RWPE2 (cell line): ENCODE results near the gene RCL1.
"Not testable (repeated sequence)": the region's sequence is repeated elsewhere in the genome, so short reads cannot be mapped to it uniquely, and the experiment has no call there.

Experiments
- ATAC-seq: fragments of 200-7000 bp; cut with Tn5 transposase; 3 replicates; pipeline ENCODE4 v1.9.1; 2021; ENCODE audit warnings: low read depth
- DNase-seq: peaks from one replicate; pipeline ENCODE4 v3.0.0-alpha.2; 2020; ENCODE audit warnings: low spot score
- H3K27ac ChIP-seq: fragments of 450-650 bp; 2 replicates; pipeline ENCODE4 v1.5.1; 2017; ENCODE audit warnings: mild to moderate bottlenecking; ENCODE audit not compliant: poor library complexity, severe bottlenecking
- H3K27me3 ChIP-seq: fragments of 250-450 bp; sonication (Bioruptor Pico); 2 replicates; pipeline ENCODE4 v1.5.1; 2021; ENCODE audit warnings: mild to moderate bottlenecking, moderate library complexity; ENCODE audit not compliant: insufficient read depth, poor library complexity, severe bottlenecking
- H3K36me3 ChIP-seq: fragments of 250-450 bp; sonication (Bioruptor Pico); 2 replicates; pipeline ENCODE4 v1.5.1; 2020; ENCODE audit warnings: low read depth, mild to moderate bottlenecking, moderate library complexity
- H3K4me1 ChIP-seq: fragments of 250-450 bp; sonication (Bioruptor Pico); 2 replicates; pipeline ENCODE4 v1.5.1; 2021; ENCODE audit warnings: mild to moderate bottlenecking, moderate library complexity; ENCODE audit not compliant: insufficient read depth, poor library complexity, severe bottlenecking
- H3K4me3 ChIP-seq: fragments of 250-450 bp; sonication (Bioruptor Pico); 2 replicates; pipeline ENCODE4 v1.5.1; 2021; ENCODE audit warnings: mild to moderate bottlenecking, moderate library complexity; ENCODE audit not compliant: severe bottlenecking
- H3K9me3 ChIP-seq: fragments of 250-450 bp; sonication (Bioruptor Pico); 2 replicates; pipeline ENCODE4 v1.5.1; 2021; ENCODE audit warnings: mild to moderate bottlenecking, moderate library complexity; ENCODE audit not compliant: severe bottlenecking
- TF ChIP-seq, protein P1 (sequence below): fragments of 450-650 bp; IDR thresholded peaks from one replicate; pipeline ENCODE4 v1.5.1; 2017; ENCODE audit warnings: mild to moderate bottlenecking, moderate library complexity; ENCODE audit not compliant: poor library complexity, severe bottlenecking

RCL1 gene

DNA sequence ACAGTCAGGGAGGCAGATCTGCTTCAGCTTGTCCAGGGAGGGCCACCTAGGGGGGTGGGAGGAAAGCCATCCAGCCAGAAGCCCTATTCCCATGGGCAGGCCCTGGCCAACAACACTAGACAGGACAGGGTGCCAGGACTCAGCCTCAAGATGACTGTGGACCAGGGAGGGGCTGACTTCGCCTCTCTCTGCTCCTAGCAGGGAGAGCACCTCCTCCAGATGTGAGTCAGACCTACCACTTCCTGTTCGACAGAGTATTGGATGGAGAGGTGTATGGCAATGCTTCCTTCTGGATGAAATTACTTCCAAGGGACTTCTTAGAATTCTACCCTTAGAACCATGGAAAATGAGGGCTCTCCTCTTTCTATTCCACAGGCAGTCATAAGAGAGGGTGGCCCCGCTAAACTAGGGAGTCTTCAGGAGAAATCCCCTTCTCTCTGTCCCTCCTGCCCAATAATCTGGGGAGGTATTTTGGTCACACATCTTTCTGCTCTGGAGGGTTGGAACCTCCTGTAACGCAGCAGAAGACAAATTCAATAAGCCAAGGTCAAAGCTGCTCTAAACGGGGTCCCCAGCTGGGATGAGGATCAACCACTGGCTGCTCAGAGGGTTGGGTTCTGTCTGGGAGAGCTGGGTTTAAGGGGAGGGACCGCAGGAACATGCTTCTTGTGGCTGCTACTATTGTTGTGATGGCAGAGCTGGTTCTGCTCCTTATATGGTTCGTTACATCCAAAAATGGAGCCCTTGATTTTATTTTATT lies 23.2 kb upstream of the RCL1 start:
- H3K4me1 ChIP-seq = no peaks in the 10 kb centered on the region
- peak; percentile 94 for ATAC-seq
- no peak overlapping the region for H3K4me3 ChIP-seq
- no peak overlapping the region for H3K27ac ChIP-seq
- TF ChIP-seq, protein P1, sequence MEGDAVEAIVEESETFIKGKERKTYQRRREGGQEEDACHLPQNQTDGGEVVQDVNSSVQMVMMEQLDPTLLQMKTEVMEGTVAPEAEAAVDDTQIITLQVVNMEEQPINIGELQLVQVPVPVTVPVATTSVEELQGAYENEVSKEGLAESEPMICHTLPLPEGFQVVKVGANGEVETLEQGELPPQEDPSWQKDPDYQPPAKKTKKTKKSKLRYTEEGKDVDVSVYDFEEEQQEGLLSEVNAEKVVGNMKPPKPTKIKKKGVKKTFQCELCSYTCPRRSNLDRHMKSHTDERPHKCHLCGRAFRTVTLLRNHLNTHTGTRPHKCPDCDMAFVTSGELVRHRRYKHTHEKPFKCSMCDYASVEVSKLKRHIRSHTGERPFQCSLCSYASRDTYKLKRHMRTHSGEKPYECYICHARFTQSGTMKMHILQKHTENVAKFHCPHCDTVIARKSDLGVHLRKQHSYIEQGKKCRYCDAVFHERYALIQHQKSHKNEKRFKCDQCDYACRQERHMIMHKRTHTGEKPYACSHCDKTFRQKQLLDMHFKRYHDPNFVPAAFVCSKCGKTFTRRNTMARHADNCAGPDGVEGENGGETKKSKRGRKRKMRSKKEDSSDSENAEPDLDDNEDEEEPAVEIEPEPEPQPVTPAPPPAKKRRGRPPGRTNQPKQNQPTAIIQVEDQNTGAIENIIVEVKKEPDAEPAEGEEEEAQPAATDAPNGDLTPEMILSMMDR = no peak
- no peak for DNase-seq
- H3K27me3 ChIP-seq = no peaks in the 10 kb centered on the region
- H3K36me3 ChIP-seq = no peaks in the 10 kb centered on the region
- H3K9me3 ChIP-seq = no peaks in the 10 kb centered on the region

DNA sequence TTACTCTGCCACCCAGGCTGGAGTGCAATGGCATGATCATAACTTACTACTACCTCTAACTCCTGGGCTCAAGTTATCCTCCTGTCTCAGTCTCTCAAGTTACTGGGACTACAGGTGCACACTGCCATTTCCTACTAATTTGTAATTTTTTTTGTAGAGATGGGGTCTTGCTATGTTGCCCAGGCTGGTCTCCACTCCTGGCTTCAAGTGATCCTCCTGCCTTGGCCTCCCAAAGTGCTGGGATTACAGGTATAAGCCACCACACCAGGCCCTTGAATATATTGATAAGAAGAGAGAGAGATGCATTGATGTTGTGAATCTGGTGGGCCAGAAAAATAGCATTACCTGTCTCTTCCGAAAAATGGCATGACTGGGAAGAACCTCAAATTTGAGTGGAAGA lies 21.0 kb upstream of the RCL1 start:
- TF ChIP-seq, protein P1 = no peak
- DNase-seq (no peak), ATAC-seq (no peak)
- Histone ChIP-seq H3K27ac (no peak overlapping the region), H3K4me1 (no peaks in the 10 kb centered on the region), H3K4me3 (no peak overlapping the region), H3K36me3 (no peaks in the 10 kb centered on the region), H3K9me3 (no peaks in the 10 kb centered on the region), H3K27me3 (no peaks in the 10 kb centered on the region)

DNA sequence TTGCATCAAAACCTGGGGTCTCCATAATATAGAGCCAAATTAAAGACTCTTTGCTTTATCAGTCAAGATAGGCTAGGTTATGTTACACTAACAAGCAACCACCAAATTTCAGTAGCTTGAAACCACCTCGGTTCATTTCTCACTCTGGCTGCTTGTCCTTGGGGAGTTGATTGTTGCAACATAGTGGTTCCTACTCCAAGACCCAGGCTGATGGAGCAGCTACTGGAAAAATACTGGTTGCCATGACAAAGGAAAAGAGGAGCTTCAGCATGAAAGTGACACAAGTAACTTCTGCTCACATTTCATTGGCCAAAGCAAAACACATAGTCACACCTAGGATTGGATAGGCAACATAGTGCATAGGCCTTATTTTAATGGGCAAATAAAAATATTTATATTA lies 18.5 kb upstream of the RCL1 start:
- Histone ChIP-seq H3K27me3 (no peaks in the 10 kb centered on the region), H3K27ac (no peak overlapping the region), H3K9me3 (no peaks in the 10 kb centered on the region), H3K4me1 (no peaks in the 10 kb centered on the region), H3K36me3 (no peaks in the 10 kb centered on the region), H3K4me3 (no peak overlapping the region)
- DNase-seq (no peak), ATAC-seq (no peak)
- TF ChIP-seq, protein P1 = no peak

DNA sequence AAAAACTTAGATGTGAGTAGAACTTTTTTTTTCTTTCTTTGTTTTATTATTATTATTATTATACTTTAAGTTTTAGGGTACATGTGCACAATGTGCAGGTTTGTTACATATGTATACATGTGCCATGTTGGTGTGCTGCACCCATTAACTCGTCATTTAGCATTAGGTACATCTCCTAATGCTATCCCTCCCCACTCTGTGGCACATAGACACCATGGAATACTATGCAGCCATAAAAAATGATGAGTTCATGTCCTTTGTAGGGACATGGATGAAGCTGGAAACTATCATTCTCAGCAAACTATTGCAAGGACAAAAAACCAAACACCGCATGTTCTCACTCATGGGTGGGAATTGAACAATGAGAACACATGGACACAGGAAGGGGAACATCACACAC lies 17.8 kb upstream of the RCL1 start:
- not testable (repeated sequence) for DNase-seq, H3K4me3 ChIP-seq, ATAC-seq, H3K4me1 ChIP-seq, H3K27ac ChIP-seq, H3K27me3 ChIP-seq, H3K36me3 ChIP-seq, H3K9me3 ChIP-seq

DNA sequence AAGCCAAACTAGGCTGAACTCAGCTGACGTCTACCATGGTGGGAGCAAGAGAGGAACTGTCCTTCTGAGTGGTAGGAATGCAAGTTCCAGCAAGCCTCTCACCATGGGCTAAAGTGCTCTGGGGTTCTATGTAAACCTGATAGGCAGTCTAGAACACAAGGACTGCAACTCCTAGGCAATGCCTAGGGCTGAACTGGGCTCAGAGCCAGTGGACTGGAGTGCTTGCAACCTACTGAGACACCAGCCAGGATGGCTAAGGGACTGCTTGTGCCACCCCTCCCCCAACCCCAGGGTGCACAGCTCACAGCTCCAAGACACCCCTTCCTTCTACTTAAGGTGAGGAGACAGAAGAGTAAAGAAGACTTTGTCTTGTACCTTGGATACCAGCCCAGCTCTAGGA lies 12.1 kb upstream of the RCL1 start:
- H3K27me3 ChIP-seq = no peaks in the 10 kb centered on the region
- H3K9me3 ChIP-seq = no peaks in the 10 kb centered on the region
- DNase-seq (no peak), ATAC-seq (no peak)
- H3K4me3 ChIP-seq = no peak overlapping the region
- no peak overlapping the region for H3K27ac ChIP-seq
- TF ChIP-seq, protein P1 = no peak
- peaks cover 7% of the 10 kb centered on the region for H3K4me1 ChIP-seq
- no peaks in the 10 kb centered on the region for H3K36me3 ChIP-seq
